ENCODE data around the gene PRSS12.

GRCh38 chr4:118285931-118286330 is 66.9 kb downstream of the PRSS12 start:
- no peak for TF ChIP-seq EZH2 (IDR thresholded peaks at IDR 0.05; ENCODE audit: borderline replicate concordance, low read depth, low read length, poor library complexity, severe bottlenecking)
- no peak for TF ChIP-seq CTCF (conservative IDR thresholded peaks at IDR 0.05; ENCODE audit: low read depth, low read length)

All from A673 (cell line).